GM19372 (cell line): ENCODE results near the gene FDX2.

ENCODE experiments used
- ATAC-seq: cut with Tn5 transposase; IDR thresholded peaks from one replicate; pipeline ENCODE4 v1.9.1; 2021; ENCODE audit warnings: mild to moderate bottlenecking, low read depth, moderate library complexity; ENCODE audit not compliant: unreplicated experiment

The FDX2 gene

DNA sequence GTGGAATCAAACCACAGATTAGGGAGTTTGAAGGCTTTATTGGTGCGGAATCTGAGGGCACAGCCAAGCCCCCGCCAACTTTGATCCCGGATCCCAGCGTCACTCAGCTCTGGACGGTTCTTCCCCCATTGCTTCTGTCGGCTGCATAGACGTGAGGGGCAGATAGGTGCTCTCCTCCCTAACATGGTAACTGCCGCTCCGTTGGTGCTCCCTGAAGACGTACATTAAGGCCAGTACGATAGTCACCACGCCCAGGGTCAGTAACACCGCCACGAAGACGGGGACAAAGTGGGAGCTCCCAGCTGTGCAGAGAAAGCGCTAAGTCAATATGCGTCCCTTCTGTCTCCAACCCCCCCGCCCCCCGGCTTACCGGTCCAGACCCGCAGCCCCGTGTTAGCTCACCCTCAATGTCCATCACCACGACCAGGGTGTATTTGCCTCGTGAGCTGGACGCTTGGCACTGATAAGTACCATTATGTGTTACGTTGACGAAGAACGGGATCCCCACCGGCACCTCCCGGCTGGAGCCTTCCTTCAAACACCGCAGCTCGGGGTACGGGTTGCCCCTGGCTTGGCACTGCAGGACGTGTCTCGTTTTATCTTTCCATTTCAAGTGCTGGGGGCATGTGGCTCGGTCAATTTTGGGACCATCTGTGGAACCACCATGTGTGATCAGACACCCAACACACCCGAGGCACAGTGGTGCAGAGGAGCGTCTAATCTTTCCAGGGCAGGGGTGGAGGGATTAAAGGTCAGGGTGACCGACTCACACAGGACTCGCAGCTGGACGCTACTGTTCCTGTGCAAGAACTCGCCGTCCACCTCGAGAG is 18.2 kb upstream of the FDX2 start:
- ATAC-seq = no peak

DNA sequence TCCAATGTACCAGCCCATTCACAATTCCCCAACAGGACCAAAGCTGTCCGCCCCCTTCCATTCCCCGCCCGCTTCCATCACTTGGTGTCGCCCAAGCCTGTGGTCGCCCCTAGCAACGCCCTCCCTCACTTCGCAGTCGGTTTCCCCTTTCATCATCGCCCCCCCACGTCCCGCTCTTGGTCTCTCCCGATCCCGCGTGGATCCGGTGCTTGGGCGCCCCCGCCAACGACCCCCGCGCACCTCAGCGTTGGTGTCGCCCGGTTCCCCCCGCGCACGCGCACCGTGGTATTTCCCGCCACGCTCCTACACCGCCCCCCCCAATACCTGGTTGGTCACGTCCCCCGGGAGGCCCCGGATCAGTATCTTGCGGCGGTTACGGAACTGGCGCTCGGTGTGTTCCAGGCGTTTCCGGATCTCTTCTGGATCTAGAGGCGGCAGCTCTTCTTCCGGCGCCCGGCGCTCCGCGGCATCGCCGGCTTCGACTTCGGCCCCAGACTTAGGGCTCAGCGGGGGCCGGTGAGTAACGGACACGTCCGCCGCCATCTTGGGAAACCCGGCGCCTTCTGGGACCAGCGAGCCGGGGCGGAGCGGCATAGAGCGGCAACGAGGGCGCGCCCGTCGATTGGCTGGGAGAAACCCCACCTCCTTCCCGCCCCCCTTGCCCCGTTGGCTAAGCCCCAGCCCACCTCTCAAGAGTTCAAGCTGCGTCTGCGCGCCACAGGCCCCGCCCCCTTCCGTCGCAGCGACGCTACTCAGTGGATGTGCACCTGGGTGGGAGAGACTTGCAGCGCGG is 17.3 kb upstream of the FDX2 start, which contains the start of gene RAVER1:
TSS of gene RAVER1 (minus strand) at position 565 of the 793 bp plus-strand sequence. CDS start at position 543, 22 bp downstream.
- ATAC-seq = peak; percentile 82

DNA sequence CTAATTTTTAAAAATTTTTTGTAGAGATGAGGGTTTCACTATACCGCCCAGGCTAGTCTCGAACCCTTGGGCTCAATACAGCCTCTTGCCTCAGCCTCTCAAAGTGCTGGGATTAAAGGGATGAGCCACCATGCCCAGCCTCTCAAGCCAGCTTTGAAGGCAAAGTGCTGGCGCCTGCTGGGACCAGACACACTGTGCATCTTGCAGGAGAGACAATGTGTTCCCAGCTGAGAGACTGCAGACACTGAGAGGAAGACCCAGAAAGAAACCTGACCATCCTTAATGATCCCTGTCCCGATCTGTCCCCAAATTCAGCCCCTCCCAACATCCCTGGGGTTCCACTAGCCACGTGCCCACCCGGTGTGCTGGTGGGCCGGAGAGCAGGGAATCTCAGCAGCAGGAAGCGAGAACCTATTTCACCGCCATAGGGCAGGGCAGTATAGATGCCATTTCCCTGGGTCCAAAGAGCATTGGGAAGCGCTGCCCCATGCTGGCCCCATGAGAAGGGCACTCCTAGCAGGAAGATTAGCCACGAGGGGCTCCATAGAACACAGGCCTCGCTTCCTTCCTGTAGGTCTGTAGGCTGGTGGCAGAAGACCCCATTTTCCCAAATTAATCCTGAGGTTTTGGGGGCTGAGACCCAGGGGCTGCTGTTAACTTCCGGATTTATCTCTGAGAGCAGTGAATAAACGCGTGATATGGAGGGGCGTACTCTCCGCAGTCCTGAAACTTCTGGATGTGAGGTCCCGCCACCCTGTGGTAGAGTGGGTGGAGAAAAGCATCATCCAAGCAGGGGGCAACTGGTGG is 16.5 kb upstream of the FDX2 start:
- no peak for ATAC-seq

DNA sequence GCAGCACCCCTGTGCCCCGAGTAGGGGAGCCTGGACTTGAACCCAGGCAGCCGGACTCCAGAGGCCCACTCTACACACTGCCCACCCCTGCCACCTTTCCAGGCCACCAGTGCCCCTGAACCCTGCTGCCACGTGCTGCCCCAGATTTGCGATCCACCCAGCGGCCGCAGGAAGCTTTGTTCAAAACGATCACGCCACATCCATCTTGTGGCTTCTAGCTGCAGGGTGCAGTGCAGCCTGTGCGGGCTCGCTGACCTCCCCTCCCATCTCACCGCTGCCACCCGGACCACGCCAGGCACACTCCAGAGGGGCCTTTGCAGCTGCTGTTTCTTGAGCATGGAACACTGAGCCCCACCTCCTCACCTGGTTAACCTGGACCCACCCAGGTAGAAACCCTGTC is 13.7 kb upstream of the FDX2 start:
- no peak for ATAC-seq

DNA sequence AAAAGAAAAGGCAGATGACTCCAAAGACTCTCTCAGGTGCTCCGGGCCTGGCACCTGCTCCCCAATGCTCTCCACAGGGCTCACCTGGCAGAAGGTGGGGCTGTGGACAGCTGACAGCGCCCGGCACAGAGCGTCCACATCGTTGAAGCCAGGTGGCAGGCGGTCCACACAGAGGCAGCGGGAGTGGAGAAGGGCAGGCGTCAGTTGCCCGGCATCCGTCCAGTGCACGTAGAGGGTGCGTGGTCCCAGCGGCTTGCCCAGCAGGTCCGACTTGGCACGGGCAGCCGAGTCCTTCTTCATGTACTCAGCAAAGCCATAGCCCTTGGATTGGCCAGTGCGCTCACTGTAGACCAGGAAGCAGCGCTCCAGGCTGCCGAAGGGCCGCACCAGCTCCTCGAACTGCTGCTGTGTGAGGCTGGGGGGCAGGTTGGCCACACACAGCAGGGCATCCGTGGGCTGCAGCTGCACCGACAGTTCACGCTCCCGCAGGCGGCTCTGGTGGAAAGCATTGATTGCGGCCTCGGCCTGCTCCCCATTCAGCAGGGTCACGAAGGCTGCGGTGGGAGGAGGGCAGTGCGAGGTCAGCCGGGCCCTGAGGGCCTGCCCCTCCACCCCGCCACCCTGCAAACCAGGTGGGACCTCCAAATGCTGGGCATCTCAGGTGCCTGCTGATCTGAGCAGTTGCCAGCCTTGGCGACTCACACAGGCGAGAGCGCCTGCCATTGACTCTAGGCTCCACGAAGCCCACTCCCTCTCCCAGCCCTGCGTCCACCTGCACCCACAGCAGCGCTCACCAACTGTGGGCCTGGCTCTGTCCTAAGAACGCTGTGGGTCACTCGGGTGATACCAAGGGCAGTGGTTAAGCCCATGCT is 13.0 kb upstream of the FDX2 start:
- no peak for ATAC-seq

DNA sequence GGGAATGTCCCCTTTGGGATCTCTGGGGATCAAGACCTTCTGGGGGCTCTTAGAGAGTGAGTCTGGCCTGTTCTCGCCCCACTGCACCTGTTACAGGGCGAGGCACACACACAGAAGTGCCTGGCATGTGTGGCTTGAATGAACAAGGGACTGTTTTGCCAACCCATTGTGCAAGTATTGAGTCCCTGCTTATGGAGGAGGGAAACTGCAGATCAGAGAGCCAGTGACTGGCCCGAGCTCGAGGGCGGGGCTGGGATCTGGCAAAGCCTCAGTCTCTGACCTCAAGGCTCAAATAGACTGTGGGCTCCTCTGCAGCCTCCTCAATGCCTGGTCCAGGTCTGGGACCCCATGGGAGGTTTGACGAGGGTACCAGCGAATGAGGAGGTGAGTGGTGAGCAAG is 12.0 kb upstream of the FDX2 start:
- no peak for ATAC-seq

DNA sequence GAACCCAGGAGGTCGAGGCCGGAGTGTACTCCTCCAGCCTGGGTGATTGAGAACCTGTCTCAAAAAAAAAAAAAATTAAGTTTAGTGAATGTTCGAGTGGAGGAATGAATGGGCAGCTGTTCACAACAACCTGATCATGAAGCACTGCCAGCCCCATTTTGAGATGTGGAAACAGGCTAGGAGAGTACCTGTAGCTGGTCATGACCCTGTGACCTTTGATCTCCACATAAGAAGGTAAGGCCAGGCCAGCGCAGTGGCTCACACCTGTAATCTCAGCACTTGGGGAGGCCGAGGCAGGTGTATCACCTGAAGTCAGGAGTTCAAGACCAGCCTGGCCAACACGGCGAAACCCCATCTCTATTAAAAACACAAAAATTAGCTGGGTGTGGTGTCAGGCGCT is 9.9 kb upstream of the FDX2 start:
- ATAC-seq = no peak

DNA sequence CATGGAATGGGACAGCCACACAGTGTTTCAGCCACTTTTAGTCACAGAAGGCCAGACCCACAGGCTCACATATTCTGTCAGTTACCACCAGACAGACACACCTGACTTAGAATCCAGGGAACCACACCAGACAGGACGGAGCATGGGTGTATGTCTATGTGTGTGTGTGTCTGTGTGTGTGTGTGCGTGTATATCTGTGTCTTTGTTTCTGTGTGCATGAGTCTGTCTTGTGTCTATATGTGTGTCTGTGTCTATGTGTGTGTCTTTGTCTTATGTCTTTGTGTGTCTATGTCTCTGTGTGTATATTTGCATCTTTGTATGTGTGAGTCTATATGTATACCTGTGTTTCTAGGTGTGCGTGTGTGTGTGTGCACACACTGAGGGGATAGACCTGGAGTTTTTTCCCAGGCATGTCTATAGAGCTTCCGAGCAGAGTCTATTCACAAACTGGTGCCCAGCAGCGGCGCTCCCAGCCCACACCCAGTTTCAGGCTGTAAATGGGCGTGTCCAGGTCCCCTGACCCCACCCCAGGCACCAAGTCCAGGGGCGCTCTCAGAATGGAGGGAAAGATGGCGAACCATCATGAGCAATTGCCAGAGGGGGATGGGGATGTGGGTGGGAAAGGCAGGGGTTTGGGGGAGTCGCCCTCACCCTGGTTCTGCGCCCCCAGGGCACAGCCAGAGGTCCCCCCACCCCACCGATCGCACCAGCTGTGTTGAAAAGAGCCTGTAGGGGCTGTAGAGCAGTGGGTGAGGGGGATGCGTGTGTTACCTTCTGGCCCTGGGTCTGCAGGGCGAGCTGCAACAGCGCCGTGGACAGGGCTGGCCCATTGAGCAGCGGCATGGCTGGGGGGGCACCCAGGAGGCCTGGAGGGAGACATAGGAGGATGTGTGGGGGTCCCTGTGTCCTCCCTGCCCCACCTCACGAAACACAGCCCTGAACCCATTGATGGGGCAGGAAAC is 6.3 kb upstream of the FDX2 start:
- ATAC-seq = no peak

DNA sequence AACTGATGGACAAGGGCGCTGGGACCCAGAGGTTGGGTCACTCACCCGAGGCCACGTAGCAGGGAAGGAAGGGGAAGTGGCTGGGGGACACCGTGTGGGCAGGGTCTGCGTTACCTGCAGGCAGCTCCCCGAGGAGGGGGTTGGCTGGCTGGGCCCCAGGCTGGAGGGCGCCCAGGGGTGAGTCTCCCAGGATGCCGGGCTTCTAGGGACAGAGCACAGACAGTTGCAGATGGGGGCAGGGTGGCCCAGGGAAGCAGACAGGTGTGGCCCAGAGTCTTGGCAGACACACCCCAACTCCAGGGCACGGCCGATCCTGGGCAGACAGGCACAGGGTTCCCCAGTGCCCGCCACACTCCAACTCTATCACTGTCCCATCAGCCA is 5.6 kb upstream of the FDX2 start:
- no peak for ATAC-seq

DNA sequence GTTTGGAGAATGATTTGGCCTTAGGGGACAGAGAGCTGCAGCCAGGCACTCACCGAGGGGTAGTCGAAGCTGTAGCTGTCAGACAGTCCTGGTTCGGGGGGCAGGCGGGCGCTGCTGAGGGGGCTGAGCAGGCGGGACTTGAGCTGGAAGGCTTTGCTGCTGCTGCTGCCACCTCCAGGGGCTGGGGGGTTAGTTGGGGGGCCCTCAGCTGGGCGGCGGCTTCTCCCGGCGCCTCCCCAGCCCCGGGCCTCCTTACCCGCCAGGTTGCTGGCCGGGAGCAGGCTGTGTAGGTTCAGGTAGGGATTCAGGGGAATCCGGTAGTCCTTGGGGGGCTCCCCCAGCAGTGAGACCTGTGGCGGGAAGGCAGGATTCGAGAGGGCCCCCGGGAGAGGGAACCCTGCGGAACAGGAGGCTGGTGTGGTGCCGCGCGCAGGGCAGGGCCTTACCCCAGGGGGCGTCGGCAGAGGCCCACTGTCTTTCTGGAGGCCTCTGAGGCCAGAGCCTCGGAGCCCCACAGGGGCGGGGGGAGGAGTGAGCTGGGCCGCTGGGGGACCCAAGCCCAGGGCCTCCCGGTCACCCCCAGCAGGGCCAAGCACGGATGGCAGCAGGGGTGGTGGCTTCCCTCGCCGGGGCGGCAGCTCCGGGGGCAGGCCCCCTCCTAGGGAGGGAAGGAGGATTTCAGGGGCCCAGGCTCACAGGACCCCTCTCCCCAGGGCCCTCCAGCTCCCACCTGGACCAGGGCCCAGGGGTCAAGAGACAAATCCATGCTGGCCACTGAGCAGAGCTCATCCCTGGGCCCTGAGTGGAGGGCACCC is 5.0 kb upstream of the FDX2 start:
- ATAC-seq = no peak

DNA sequence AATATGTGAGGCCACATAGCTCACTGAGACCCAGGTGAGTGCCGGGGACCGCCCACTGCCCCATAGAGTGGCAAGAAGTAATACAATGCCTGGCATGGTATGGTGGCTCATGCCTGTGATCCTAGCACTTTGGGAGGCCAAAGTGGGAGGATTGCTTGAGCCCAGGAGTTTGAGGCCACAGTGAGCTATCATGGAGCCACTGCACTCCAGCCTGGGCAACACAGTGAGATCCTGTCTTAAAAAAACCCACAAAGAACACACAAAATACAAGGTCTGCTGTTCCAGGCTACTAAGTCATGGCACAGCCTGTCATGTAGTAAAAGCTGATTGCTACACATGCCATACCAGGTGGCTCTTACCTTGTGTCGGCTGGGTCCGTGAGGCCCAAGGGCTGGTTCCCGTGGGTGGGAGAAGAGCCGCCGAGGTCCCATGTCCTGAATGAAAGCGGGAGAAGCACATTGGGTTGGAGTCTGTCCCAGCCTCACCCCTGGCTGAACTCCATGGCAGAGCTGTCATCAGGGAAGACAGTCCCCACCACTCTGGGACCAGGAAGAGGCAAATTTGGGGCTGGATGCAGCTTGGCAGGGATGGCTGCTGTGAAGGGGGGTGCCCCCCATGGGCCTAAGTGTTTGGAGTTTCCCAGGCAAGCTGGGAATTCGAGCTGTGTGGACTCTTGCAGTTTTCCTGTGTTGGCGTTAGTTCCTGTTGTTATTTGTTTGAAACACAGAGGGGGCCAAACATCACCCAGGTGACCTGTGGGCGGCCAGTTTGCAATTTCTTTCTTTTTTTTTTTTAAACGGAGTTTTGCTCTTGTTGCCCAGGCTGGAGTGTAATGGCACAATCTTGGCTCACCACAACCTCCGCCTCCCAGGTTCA is 3.2 kb upstream of the FDX2 start:
- no peak for ATAC-seq

DNA sequence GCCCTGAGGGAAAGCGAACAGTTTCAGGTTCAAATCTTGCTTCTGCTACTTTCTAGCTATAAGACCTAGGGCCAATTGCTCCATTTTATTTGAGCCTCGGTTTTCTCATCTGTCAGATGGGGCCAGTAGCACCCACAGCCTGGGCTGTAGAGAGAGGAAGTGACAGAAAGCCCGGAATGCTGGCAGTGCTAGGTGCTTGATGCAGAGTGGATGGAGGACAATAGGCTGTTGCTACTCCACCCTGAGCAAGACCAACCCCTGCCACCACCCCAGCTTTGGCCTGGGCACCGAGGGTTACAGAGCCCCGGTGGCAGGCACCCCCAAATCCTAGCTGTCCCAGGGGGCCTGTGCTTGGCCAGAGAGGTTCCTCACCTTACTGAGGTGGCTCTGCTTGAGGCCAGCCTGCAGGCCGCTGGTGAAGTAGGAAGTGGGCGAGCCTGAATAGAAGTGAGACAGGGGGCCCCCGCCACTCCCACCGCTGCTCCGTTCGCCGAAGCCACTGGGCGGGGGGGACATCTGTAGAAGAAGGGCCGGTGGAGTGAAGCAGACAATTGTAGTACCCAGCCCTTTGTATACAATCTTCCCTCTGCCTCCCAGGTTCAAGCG is 2.1 kb upstream of the FDX2 start:
- no peak for ATAC-seq

DNA sequence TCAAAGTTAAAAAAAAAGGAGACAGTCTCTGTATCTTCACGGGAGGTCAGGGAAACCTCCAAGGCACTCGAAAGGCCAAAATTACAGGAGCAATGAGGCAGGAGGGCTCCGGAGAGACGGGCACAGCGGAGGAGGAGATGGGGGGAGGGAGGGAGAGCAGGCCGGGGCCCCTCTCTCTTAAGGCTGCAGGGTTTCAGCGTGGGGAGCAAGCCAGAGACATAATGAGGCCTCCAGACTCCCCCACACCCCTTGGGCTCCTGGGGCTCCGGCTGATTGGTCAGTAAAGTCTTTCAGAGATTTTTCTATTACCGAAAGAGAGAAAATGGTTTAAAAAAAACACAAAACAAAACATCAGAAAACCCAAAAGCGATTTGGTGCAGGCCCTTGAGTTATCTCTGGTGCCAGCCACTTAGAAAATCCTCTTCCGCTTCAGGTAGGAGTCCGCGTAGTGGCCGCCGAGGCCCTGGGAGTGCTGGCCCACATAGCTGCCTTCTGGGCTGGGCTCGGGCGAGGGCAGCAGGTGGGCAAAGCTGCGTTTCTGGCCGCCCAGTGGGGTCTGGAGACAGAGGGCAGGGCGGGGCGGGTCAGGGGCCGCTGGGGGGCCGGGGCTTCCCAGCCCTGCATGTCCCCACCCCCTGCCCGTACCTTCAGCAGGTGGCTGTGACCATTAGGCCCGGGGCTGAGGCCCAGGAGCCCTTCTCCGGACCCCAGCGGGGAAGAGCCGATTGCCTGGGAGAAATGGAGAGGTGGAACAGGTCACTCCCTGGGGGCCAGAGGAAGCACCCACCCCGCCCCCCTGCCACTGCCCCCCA is 1.4 kb upstream of the FDX2 start:
- no peak for ATAC-seq

DNA sequence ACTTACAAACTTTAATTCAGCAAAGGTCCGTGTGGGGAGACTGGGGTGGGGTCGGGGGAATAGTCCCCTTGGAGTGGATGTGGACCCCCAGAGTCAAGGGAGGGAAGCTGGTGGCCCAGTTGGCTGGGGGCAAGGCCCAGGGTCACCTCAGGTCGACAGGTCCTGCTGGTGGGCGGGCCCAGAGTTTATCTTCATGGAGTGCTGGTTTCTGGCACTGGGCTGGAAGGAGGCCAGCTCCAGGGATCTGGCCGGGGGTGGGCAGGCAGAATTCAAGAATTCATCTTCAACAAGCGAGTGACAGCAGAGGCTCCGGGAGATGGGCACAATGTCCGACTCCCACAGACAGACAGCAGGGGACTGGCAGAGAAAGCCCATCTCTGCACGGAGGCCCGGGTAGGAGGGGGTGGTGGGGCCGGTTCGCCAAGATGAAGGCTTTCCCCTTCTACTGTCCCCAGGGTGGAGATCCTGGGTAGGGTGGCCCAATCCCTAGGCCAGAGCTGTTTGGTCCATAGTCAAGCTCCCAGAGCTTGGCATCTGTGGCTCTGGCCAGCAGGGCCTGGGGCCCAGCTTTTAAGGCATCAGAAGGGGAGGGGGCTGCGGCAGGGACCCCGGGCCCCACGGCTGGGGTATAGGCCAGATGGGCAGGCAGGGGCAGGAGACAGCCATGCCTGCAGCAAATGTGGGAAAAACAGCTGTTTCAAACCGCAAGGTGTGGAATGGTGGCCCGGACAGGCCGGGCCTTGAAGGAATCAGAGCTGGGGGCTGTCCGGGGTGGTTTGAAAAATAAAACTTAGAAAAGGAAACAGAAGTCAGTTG is 622 bp upstream of the FDX2 start:
- no peak for ATAC-seq

DNA sequence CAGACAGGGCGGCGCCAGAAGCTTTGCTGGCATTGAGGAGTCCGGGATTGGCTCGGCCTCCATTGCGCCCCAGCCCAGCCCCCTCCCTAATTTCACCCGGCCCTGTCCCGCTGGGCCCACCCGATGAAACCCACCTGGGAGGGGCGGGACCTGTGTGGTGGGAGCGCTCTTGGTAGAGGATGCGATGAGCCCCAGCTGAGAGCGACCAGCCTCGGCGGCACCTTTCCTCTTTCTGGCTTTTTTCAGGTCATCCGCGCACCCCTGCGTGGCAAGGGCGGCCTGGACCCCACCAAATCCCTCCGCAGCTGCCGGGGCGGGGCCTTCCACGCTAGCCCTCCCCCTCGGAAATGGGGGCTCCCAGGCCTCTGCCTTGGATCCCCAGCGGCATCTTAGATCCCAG is 6.4 kb downstream of the FDX2 start, which contains the start of gene ZGLP1:
TSS of gene ZGLP1 (minus strand) at position 393 of the 400 bp plus-strand sequence.
- no peak for ATAC-seq
